H9 (cell line): Measurements from ENCODE around the gene NPAS3. TPM values are rescaled to one million over a fixed set of nuclear protein-coding genes. Genes with fewer than 3 reads are reported as not detected.

Source experiments
- DNase-seq: peaks from one replicate; pipeline ENCODE4 v3.0.0-alpha.2; 2017
- H2AFZ ChIP-seq: one replicate; pipeline ENCODE4 v1.6.1; 2013; ENCODE audit warnings: mild to moderate bottlenecking, low read length, control low read depth, moderate library complexity
- H2AK5ac ChIP-seq: 2 replicates; pipeline ENCODE4 v1.6.1; 2013; ENCODE audit warnings: low read length, control low read depth, mixed read lengths; ENCODE audit not compliant: insufficient read length
- H2BK120ac ChIP-seq: one replicate; pipeline ENCODE4 v1.6.1; 2013; ENCODE audit warnings: low read depth, mild to moderate bottlenecking, low read length, control low read depth, inconsistent platforms; ENCODE audit not compliant: poor library complexity, severe bottlenecking
- H2BK12ac ChIP-seq: 2 replicates; pipeline ENCODE4 v1.6.1; 2013; ENCODE audit warnings: low read length, control low read depth, mixed read lengths, low read depth; ENCODE audit not compliant: insufficient read length
- H2BK15ac ChIP-seq: 2 replicates; pipeline ENCODE4 v1.6.1; 2013; ENCODE audit warnings: low read depth, low read length, control low read depth
- H2BK20ac ChIP-seq: one replicate; pipeline ENCODE4 v1.6.1; 2013; ENCODE audit warnings: low read depth, mild to moderate bottlenecking, low read length, control low read depth, inconsistent platforms; ENCODE audit not compliant: poor library complexity, severe bottlenecking
- H2BK5ac ChIP-seq: 2 replicates; pipeline ENCODE4 v1.6.1; 2013; ENCODE audit warnings: low read length, control low read depth, mixed read lengths; ENCODE audit not compliant: insufficient read length
- H3K14ac ChIP-seq: 2 replicates; pipeline ENCODE4 v1.6.1; 2013; ENCODE audit warnings: low read length, control low read depth; ENCODE audit not compliant: insufficient read depth
- H3K18ac ChIP-seq: 2 replicates; pipeline ENCODE4 v1.6.1; 2013; ENCODE audit warnings: low read depth, mild to moderate bottlenecking, mixed read lengths, low read length, control low read depth; ENCODE audit not compliant: insufficient read length
- H3K23ac ChIP-seq: 2 replicates; pipeline ENCODE4 v1.6.1; 2013; ENCODE audit warnings: low read length, control low read depth, mixed read lengths, low read depth; ENCODE audit not compliant: insufficient read length
- H3K23me2 ChIP-seq: 2 replicates; pipeline ENCODE4 v1.6.1; 2013; ENCODE audit warnings: low read depth, mild to moderate bottlenecking, mixed read lengths, low read length, control low read depth; ENCODE audit not compliant: insufficient read length, poor library complexity, severe bottlenecking
- H3K27ac ChIP-seq: 2 replicates; pipeline ENCODE4 v1.5.1; 2013; ENCODE audit warnings: low read length, control low read depth, mixed read lengths, low read depth; ENCODE audit not compliant: insufficient read length
- H3K27me3 ChIP-seq: 2 replicates; pipeline ENCODE4 v1.6.1; 2013; ENCODE audit warnings: low read length, control low read depth, inconsistent platforms; ENCODE audit not compliant: insufficient read depth
- H3K4ac ChIP-seq: 2 replicates; pipeline ENCODE4 v1.6.1; 2013; ENCODE audit warnings: low read depth, mild to moderate bottlenecking, control low read depth, inconsistent platforms, low read length, moderate library complexity
- H3K4me1 ChIP-seq: 2 replicates; pipeline ENCODE4 v1.6.1; 2013; ENCODE audit warnings: low read length, control low read depth, inconsistent platforms; ENCODE audit not compliant: insufficient read depth
- H3K4me2 ChIP-seq: 2 replicates; pipeline ENCODE4 v1.6.1; 2013; ENCODE audit warnings: low read length, control low read depth, mixed read lengths; ENCODE audit not compliant: insufficient read length, insufficient read depth
- H3K56ac ChIP-seq: 2 replicates; pipeline ENCODE4 v1.6.1; 2013; ENCODE audit warnings: low read depth, mild to moderate bottlenecking, mixed read lengths, low read length, control low read depth; ENCODE audit not compliant: insufficient read length
- H3K79me1 ChIP-seq: 2 replicates; pipeline ENCODE4 v1.6.1; 2013; ENCODE audit warnings: low read depth, mild to moderate bottlenecking, moderate library complexity, low read length, control low read depth, inconsistent platforms; ENCODE audit not compliant: insufficient read depth, poor library complexity, severe bottlenecking
- H3K79me2 ChIP-seq: 2 replicates; pipeline ENCODE4 v1.6.1; 2013; ENCODE audit warnings: low read length, control low read depth, inconsistent platforms; ENCODE audit not compliant: insufficient read depth
- H3K9ac ChIP-seq: 2 replicates; pipeline ENCODE4 v1.6.1; 2013; ENCODE audit warnings: low read length, control low read depth, mixed read lengths; ENCODE audit not compliant: insufficient read length; ENCODE audit errors: extremely low read depth
- H3K9me3 ChIP-seq: one replicate; pipeline ENCODE4 v1.6.1; 2013; ENCODE audit warnings: low read depth, low read length, inconsistent platforms; ENCODE audit not compliant: control insufficient read depth
- H3T11ph ChIP-seq: one replicate; pipeline ENCODE4 v1.6.1; 2013; ENCODE audit warnings: mild to moderate bottlenecking, low read length, control low read depth, inconsistent platforms
- H4K20me1 ChIP-seq: one replicate; pipeline ENCODE4 v1.6.1; 2013; ENCODE audit not compliant: control insufficient read depth, insufficient read length, insufficient read depth
- H4K5ac ChIP-seq: 2 replicates; pipeline ENCODE4 v1.6.1; 2013; ENCODE audit warnings: low read depth, mild to moderate bottlenecking, mixed read lengths, low read length, control low read depth; ENCODE audit not compliant: insufficient read length
- H4K8ac ChIP-seq: replicated peaks from 2 replicates; pipeline ENCODE4 v1.6.1; 2013; ENCODE audit warnings: low read length, control low read depth, mixed read lengths, low read depth; ENCODE audit not compliant: insufficient read length
- H4K91ac ChIP-seq: 2 replicates; pipeline ENCODE4 v1.6.1; 2013; ENCODE audit warnings: low read depth, mild to moderate bottlenecking, moderate library complexity, mixed read lengths, low read length, control low read depth; ENCODE audit not compliant: insufficient read length
- H3K27ac Mint-ChIP-seq, 3 experiments: 2 replicates in 2 of 3; 3 replicates in 1 of 3; pipeline ENCODE4 v1.8.0; 2020 to 2021; ENCODE audit warnings: mixed read lengths in 3 of 3, mild to moderate bottlenecking in 1 of 3, moderate library complexity in 1 of 3
- H3K27me3 Mint-ChIP-seq: 2 replicates; pipeline ENCODE4 v1.8.0; 2021; ENCODE audit warnings: low read depth, mild to moderate bottlenecking, moderate library complexity, mixed read lengths
- H3K36me3 Mint-ChIP-seq, 3 experiments: 2 replicates in 2 of 3; 3 replicates in 1 of 3; pipeline ENCODE4 v1.8.0; 2020 to 2021; ENCODE audit warnings: low read depth in 3 of 3, mixed read lengths in 3 of 3; ENCODE audit not compliant: insufficient read depth in 1 of 3
- H3K4me1 Mint-ChIP-seq, 2 experiments: 2 replicates each; pipeline ENCODE4 v1.8.0; 2020; ENCODE audit warnings: mixed read lengths in 2 of 2
- H3K4me3 Mint-ChIP-seq, 2 experiments: 2 replicates in 1 of 2; 3 replicates in 1 of 2; pipeline ENCODE4 v1.8.0; 2020 to 2021; ENCODE audit warnings: mild to moderate bottlenecking in 2 of 2, mixed read lengths in 2 of 2, moderate library complexity in 1 of 2
- H3K9me3 Mint-ChIP-seq, 2 experiments: 2 replicates in 1 of 2; 3 replicates in 1 of 2; pipeline ENCODE4 v1.8.0; 2020; ENCODE audit warnings: mild to moderate bottlenecking in 2 of 2, mixed read lengths in 2 of 2, moderate library complexity in 1 of 2
- WGBS: extraction: QIAGEN DNeasy Blood & Tissue Kit; methylation state at CpG from one replicate; pipeline ENCODE4 v1.1.7; 2013; ENCODE audit warnings: missing lambda C conversion rate, low lambda C conversion rate, mixed read lengths; ENCODE audit not compliant: insufficient read length; ENCODE audit errors: extremely low coverage; 5-methylcytosine and 5-hydroxymethylcytosine counted together
- total RNA-seq: library from RNA; stranded (reverse); gene quantifications from 2 replicates; pipeline ENCODE4 v1.2.1, GENCODE V29; 2021
- TF ChIP-seq, protein P1 (sequence below): fragments of 200-600 bp; sonication (generic); conservative IDR thresholded peaks from 3 replicates; pipeline ENCODE4 v1.8.0; 2021; ENCODE audit warnings: antibody characterized with exemption, mild to moderate bottlenecking

Gene NPAS3
- total RNA-seq, 1 experiment from 2014 or later, result 0.17 TPM

DNA sequence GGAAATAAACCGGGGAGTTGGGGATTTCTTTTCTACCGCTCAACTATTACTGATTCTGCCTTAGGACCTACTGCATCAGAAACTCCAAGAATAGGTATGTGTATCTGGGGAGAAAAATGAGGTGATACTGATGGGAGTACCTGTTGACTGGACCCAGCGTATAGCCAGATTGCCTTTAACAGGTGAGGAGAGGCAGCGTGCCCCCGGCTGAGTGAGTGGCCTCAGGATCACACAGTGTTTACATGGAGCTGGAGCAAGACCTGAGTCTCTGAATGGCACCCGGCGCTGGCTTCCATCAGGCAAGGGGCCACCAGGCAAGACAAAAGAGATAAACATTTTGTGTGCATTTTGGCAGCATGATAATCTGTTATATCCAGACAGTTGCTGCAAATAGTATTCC lies 516.0 kb downstream of the NPAS3 start:
- no peak overlapping the region for H2AK5ac ChIP-seq
- no peak overlapping the region for H3K18ac ChIP-seq
- no peaks in the 10 kb centered on the region for H3K23me2 ChIP-seq
- H4K8ac ChIP-seq, result no peak overlapping the region
- no peaks in the 10 kb centered on the region for H3K4me1 ChIP-seq
- H2BK15ac ChIP-seq, result no peak overlapping the region
- no peak overlapping the region for H4K91ac ChIP-seq
- H3K14ac ChIP-seq, result no peak overlapping the region
- no peak overlapping the region for H3K23ac ChIP-seq
- H3K4me1 Mint-ChIP-seq, result peaks cover 16 to 18% of the 10 kb centered on the region in 2 experiments
- H3K27me3 Mint-ChIP-seq, result no peaks in the 10 kb centered on the region
- H3K9ac ChIP-seq, result no peak overlapping the region
- no peak overlapping the region for H2BK5ac ChIP-seq
- no peak overlapping the region for H3K4me3 Mint-ChIP-seq
- no peak overlapping the region for H3K56ac ChIP-seq
- H3K79me1 ChIP-seq, result no peaks in the 10 kb centered on the region
- DNase-seq, result no peak
- no peak overlapping the region for H3K4ac ChIP-seq
- no peak overlapping the region for H3K4me2 ChIP-seq
- no peak overlapping the region for H2AFZ ChIP-seq
- H3K36me3 Mint-ChIP-seq, result no peaks in the 10 kb centered on the region
- H2BK20ac ChIP-seq, result no peak overlapping the region
- H3K27me3 ChIP-seq, result no peaks in the 10 kb centered on the region
- no peak overlapping the region for H2BK12ac ChIP-seq
- no peaks in the 10 kb centered on the region for H4K20me1 ChIP-seq
- no peak overlapping the region for H3T11ph ChIP-seq
- H4K5ac ChIP-seq, result no peak overlapping the region
- TF ChIP-seq, protein P1, sequence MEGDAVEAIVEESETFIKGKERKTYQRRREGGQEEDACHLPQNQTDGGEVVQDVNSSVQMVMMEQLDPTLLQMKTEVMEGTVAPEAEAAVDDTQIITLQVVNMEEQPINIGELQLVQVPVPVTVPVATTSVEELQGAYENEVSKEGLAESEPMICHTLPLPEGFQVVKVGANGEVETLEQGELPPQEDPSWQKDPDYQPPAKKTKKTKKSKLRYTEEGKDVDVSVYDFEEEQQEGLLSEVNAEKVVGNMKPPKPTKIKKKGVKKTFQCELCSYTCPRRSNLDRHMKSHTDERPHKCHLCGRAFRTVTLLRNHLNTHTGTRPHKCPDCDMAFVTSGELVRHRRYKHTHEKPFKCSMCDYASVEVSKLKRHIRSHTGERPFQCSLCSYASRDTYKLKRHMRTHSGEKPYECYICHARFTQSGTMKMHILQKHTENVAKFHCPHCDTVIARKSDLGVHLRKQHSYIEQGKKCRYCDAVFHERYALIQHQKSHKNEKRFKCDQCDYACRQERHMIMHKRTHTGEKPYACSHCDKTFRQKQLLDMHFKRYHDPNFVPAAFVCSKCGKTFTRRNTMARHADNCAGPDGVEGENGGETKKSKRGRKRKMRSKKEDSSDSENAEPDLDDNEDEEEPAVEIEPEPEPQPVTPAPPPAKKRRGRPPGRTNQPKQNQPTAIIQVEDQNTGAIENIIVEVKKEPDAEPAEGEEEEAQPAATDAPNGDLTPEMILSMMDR, result no peak
- H3K79me2 ChIP-seq, result no peaks in the 10 kb centered on the region
- H3K27ac Mint-ChIP-seq, result no peak overlapping the region
- no peaks in the 10 kb centered on the region for H3K9me3 ChIP-seq
- WGBS, result no CpG with 5 or more reads among the region's 7 CpGs
- H3K27ac ChIP-seq, result no peak overlapping the region
- H3K9me3 Mint-ChIP-seq, result no peaks in the 10 kb centered on the region
- H2BK120ac ChIP-seq, result no peak overlapping the region
